ENCODE measurements around the gene SHROOM3. TPM values are rescaled to one million over a fixed set of nuclear protein-coding genes. Genes with fewer than 3 reads are reported as not detected.

Gene SHROOM3
- polyA plus RNA-seq, 1 donor from 2014 or later: 2.7 TPM

GRCh38 chr4:76558396-76559235 lies 123.6 kb downstream of the SHROOM3 start:
- H2AFZ ChIP-seq (ENCODE audit: low read depth, low read length): no peak overlapping the region
- no peaks in the 10 kb centered on the region for H3K27me3 ChIP-seq (ENCODE audit: insufficient read depth, low read depth, low read length)
- peaks cover 5% of the 10 kb centered on the region for H3K9me3 ChIP-seq (ENCODE audit: low read length)
- no peaks in the 10 kb centered on the region for H3F3A ChIP-seq (ENCODE audit: insufficient read depth, low read length, poor library complexity, severe bottlenecking)
- H3K9me2 ChIP-seq (ENCODE audit: insufficient read depth, low read length): no peaks in the 10 kb centered on the region
- TF ChIP-seq MXI1 (conservative IDR thresholded peaks at IDR 0.05; ENCODE audit: poor library complexity, severe bottlenecking) (no peak), POLR2AphosphoS5 (IDR thresholded peaks at IDR 0.05) (no peak), EP300 (conservative IDR thresholded peaks at IDR 0.05; ENCODE audit: poor library complexity, severe bottlenecking) (no peak), EZH2 (IDR thresholded peaks at IDR 0.05; ENCODE audit: borderline replicate concordance, insufficient read depth, low read length, poor library complexity, severe bottlenecking) (no peak), RAD21 (conservative IDR thresholded peaks at IDR 0.05) (no peak), CTCF (IDR thresholded peaks at IDR 0.05; ENCODE audit: poor library complexity, severe bottlenecking) (no peak), TAF1 (IDR thresholded peaks at IDR 0.05; ENCODE audit: low read depth) (no peak), SMC3 (conservative IDR thresholded peaks at IDR 0.05; ENCODE audit: poor library complexity) (no peak), REST (IDR thresholded peaks at IDR 0.05; ENCODE audit: borderline replicate concordance) (no peak)
- H3K27ac ChIP-seq (ENCODE audit: low read length): no peak overlapping the region
- no peaks in the 10 kb centered on the region for H3K79me2 ChIP-seq (replicated peaks; ENCODE audit: insufficient read depth, low read length)
- H4K20me1 ChIP-seq (ENCODE audit: insufficient read depth): no peaks in the 10 kb centered on the region
- H3K36me3 ChIP-seq (ENCODE audit: insufficient read depth, low read length): no peaks in the 10 kb centered on the region
- H3K9ac ChIP-seq (ENCODE audit: low read length): no peak overlapping the region
- peak overlapping the region; percentile 28 for H3K4me2 ChIP-seq (ENCODE audit: low read length)
- peak overlapping the region; percentile 37 for H3K4me3 ChIP-seq (ENCODE audit: low read length)

GRCh38 chr4:76559236-76560071 lies 124.4 kb downstream of the SHROOM3 start:
- no peaks in the 10 kb centered on the region for H3F3A ChIP-seq (ENCODE audit: insufficient read depth, low read length, poor library complexity, severe bottlenecking)
- no peaks in the 10 kb centered on the region for H3K79me2 ChIP-seq (replicated peaks; ENCODE audit: insufficient read depth, low read length)
- H3K9ac ChIP-seq (ENCODE audit: low read length): no peak overlapping the region
- no peaks in the 10 kb centered on the region for H3K36me3 ChIP-seq (ENCODE audit: insufficient read depth, low read length)
- no peaks in the 10 kb centered on the region for H3K9me2 ChIP-seq (ENCODE audit: insufficient read depth, low read length)
- no peaks in the 10 kb centered on the region for H3K27me3 ChIP-seq (ENCODE audit: insufficient read depth, low read depth, low read length)
- peak overlapping the region; percentile 37 for H3K4me3 ChIP-seq (ENCODE audit: low read length)
- H3K27ac ChIP-seq (ENCODE audit: low read length): no peak overlapping the region
- no peaks in the 10 kb centered on the region for H4K20me1 ChIP-seq (ENCODE audit: insufficient read depth)
- TF ChIP-seq SMC3 (conservative IDR thresholded peaks at IDR 0.05; ENCODE audit: poor library complexity) (no peak), EP300 (conservative IDR thresholded peaks at IDR 0.05; ENCODE audit: poor library complexity, severe bottlenecking) (no peak), TAF1 (IDR thresholded peaks at IDR 0.05; ENCODE audit: low read depth) (no peak), POLR2AphosphoS5 (IDR thresholded peaks at IDR 0.05) (no peak), CTCF (IDR thresholded peaks at IDR 0.05; ENCODE audit: poor library complexity, severe bottlenecking) (no peak), RAD21 (conservative IDR thresholded peaks at IDR 0.05) (no peak), REST (IDR thresholded peaks at IDR 0.05; ENCODE audit: borderline replicate concordance) (no peak), EZH2 (IDR thresholded peaks at IDR 0.05; ENCODE audit: borderline replicate concordance, insufficient read depth, low read length, poor library complexity, severe bottlenecking) (no peak), MXI1 (conservative IDR thresholded peaks at IDR 0.05; ENCODE audit: poor library complexity, severe bottlenecking) (no peak)
- no peak overlapping the region for H3K4me2 ChIP-seq (ENCODE audit: low read length)
- no peaks in the 10 kb centered on the region for H3K9me3 ChIP-seq (ENCODE audit: low read length)
- no peak overlapping the region for H2AFZ ChIP-seq (ENCODE audit: low read depth, low read length)

Data from neural cell (in vitro differentiated cells).